ENCODE results near the gene RAE1. TPM values are rescaled to one million over a fixed set of nuclear protein-coding genes. Genes with fewer than 3 reads are reported as not detected.

The RAE1 gene
- total and polyA plus RNA-seq, 2 experiments from 2014 or later, result 35.4 to 43.3 TPM

DNA sequence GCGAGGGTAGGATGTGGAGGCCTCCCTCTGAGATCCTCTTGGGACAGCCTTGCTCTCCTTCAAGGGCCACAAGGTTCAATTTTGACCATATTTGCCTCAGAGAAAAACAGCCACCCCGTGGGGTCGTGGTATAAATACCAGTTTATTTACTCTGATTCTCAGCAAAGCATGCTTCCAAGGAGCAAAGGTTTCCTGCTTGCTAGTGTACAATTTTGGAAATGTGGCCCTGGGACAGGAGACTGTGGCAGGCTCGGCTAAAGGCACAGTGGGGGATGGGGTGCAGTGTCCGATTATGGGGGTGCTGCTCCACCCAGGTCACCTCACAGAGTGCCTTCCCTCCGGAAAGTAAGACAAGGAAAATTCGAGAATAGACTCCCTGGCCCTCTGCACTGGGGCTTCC lies 71.2 kb downstream of the RAE1 start:
- no peaks in the 10 kb centered on the region for H3K27me3 ChIP-seq (ENCODE audit: insufficient read depth)
- H3K36me3 ChIP-seq (ENCODE audit: insufficient read depth), result no peaks in the 10 kb centered on the region
- 0 out of 2 replicates have a peak, but pooled peaks cover 5% of the 10 kb centered on the region for H3K4me1 ChIP-seq (ENCODE audit: insufficient read depth)
- no peaks in the 10 kb centered on the region for H3F3A ChIP-seq (replicated peaks; ENCODE audit: low read depth)
- H4K20me1 ChIP-seq (replicated peaks; ENCODE audit: insufficient read depth), result no peaks in the 10 kb centered on the region
- H3K4me3 Mint-ChIP-seq, result no peak overlapping the region
- peaks cover 3% of the 10 kb centered on the region for H3K27me3 Mint-ChIP-seq (ENCODE audit: insufficient read depth, low read depth, poor library complexity)
- no peak overlapping the region for H3K4me3 ChIP-seq
- H3K9me2 ChIP-seq (ENCODE audit: insufficient read depth), result no peaks in the 10 kb centered on the region
- no peaks in the 10 kb centered on the region for H3K9me3 Mint-ChIP-seq
- TF ChIP-seq CREB1 (CRISPR knock-in tag; IDR thresholded peaks at IDR 0.05; ENCODE audit: low read depth) (no peak), ZNF114 (CRISPR knock-in tag; IDR thresholded peaks at IDR 0.05) (no peak), JUNB (IDR thresholded peaks at IDR 0.05; ENCODE audit: unreplicated experiment) (no peak), EZH2 (IDR thresholded peaks at IDR 0.05; ENCODE audit: low read depth, unreplicated experiment) (no peak), POLR2AphosphoS5 (IDR thresholded peaks at IDR 0.05; ENCODE audit: low read depth) (no peak)
- TF ChIP-seq, protein P1, sequence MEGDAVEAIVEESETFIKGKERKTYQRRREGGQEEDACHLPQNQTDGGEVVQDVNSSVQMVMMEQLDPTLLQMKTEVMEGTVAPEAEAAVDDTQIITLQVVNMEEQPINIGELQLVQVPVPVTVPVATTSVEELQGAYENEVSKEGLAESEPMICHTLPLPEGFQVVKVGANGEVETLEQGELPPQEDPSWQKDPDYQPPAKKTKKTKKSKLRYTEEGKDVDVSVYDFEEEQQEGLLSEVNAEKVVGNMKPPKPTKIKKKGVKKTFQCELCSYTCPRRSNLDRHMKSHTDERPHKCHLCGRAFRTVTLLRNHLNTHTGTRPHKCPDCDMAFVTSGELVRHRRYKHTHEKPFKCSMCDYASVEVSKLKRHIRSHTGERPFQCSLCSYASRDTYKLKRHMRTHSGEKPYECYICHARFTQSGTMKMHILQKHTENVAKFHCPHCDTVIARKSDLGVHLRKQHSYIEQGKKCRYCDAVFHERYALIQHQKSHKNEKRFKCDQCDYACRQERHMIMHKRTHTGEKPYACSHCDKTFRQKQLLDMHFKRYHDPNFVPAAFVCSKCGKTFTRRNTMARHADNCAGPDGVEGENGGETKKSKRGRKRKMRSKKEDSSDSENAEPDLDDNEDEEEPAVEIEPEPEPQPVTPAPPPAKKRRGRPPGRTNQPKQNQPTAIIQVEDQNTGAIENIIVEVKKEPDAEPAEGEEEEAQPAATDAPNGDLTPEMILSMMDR (conservative IDR thresholded peaks at IDR 0.05; ENCODE audit: low read depth in 2 of 2), result no peak
- TF ChIP-seq, protein P2, sequence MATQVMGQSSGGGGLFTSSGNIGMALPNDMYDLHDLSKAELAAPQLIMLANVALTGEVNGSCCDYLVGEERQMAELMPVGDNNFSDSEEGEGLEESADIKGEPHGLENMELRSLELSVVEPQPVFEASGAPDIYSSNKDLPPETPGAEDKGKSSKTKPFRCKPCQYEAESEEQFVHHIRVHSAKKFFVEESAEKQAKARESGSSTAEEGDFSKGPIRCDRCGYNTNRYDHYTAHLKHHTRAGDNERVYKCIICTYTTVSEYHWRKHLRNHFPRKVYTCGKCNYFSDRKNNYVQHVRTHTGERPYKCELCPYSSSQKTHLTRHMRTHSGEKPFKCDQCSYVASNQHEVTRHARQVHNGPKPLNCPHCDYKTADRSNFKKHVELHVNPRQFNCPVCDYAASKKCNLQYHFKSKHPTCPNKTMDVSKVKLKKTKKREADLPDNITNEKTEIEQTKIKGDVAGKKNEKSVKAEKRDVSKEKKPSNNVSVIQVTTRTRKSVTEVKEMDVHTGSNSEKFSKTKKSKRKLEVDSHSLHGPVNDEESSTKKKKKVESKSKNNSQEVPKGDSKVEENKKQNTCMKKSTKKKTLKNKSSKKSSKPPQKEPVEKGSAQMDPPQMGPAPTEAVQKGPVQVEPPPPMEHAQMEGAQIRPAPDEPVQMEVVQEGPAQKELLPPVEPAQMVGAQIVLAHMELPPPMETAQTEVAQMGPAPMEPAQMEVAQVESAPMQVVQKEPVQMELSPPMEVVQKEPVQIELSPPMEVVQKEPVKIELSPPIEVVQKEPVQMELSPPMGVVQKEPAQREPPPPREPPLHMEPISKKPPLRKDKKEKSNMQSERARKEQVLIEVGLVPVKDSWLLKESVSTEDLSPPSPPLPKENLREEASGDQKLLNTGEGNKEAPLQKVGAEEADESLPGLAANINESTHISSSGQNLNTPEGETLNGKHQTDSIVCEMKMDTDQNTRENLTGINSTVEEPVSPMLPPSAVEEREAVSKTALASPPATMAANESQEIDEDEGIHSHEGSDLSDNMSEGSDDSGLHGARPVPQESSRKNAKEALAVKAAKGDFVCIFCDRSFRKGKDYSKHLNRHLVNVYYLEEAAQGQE (IDR thresholded peaks at IDR 0.05; ENCODE audit: unreplicated experiment), result no peak
- ATAC-seq (no peak), DNase-seq (ENCODE audit: low spot score) (no peak)
- H3K27ac Mint-ChIP-seq, result no peak overlapping the region
- no peak overlapping the region for H3K4me2 ChIP-seq
- H3K36me3 Mint-ChIP-seq (ENCODE audit: low read depth), result no peaks in the 10 kb centered on the region
- no peak overlapping the region for H2AFZ ChIP-seq
- H3K27ac ChIP-seq (ENCODE audit: low read depth), result no peak overlapping the region
- H3K4me1 Mint-ChIP-seq, result peaks cover 12% of the 10 kb centered on the region
- no peaks in the 10 kb centered on the region for H3K79me2 ChIP-seq (replicated peaks; ENCODE audit: insufficient read depth)

DNA sequence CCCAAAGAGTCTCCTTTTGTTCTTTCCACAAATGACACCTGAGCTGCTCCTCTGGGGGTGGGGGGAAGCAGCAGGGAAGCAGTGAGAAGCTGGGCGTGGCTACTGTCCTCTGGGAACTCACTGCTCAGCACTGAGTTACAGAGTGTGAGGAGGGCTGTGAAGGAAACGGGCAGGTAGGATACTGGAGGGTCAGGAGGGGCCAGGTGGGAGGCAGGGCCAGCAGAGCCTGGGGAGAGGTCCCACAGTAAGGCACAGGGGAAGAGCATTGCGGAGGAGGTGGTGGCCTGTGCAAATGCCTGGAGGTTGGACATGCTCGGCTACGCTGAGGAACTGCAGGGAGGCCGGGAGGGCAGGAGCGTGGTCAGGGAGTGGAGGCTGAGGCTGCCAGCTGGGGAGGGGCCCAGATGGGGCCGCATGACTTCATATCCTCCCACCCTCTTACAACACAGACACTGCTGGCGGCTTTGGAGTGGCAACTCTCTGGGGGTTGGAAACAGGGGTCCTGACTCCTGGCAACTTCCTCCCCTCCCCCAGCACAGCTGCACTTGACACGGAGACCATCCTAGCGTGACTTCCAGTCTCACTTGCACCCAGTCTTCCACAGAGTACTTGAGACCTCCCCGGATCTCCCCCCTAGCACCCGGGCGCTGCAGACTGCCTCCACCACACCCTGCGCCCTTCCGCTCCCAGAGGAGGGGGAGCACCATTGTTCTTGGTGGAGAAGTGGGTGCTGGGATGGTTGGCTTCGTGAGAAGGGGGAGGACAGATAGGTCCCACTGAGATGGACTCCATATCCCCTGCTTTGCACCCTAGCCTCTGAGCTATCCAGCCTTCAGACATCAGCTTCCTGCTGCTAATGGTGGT lies 74.3 kb downstream of the RAE1 start:
- H3K4me3 Mint-ChIP-seq, result no peak overlapping the region; the same call in 2 of the 3 replicates
- H3K27me3 Mint-ChIP-seq (ENCODE audit: insufficient read depth, low read depth, poor library complexity), result peaks cover 6% of the 10 kb centered on the region
- Histone ChIP-seq H3K4me3 (no peak overlapping the region), H3K9me2 (ENCODE audit: insufficient read depth) (no peaks in the 10 kb centered on the region), H3K4me2 (no peak overlapping the region), H3K4me1 (ENCODE audit: insufficient read depth) (0 out of 2 replicates have a peak, but pooled peaks cover 5% of the 10 kb centered on the region), H3F3A (replicated peaks; ENCODE audit: low read depth) (no peaks in the 10 kb centered on the region), H2AFZ (peak overlapping the region; percentile 91), H3K27ac (ENCODE audit: low read depth) (no peak overlapping the region), H3K27me3 (ENCODE audit: insufficient read depth) (no peaks in the 10 kb centered on the region), H4K20me1 (replicated peaks; ENCODE audit: insufficient read depth) (no peaks in the 10 kb centered on the region), H3K36me3 (ENCODE audit: insufficient read depth) (no peaks in the 10 kb centered on the region), H3K79me2 (replicated peaks; ENCODE audit: insufficient read depth) (no peaks in the 10 kb centered on the region)
- ATAC-seq (peak; percentile 74), DNase-seq (ENCODE audit: low spot score) (no peak)
- H3K36me3 Mint-ChIP-seq (ENCODE audit: low read depth), result no peaks in the 10 kb centered on the region
- peak overlapping the region; percentile 57 for H3K27ac Mint-ChIP-seq
- peaks cover 17% of the 10 kb centered on the region for H3K4me1 Mint-ChIP-seq
- H3K9me3 Mint-ChIP-seq, result no peaks in the 10 kb centered on the region
- TF ChIP-seq EZH2 (IDR thresholded peaks at IDR 0.05; ENCODE audit: low read depth, unreplicated experiment) (no peak), POLR2AphosphoS5 (IDR thresholded peaks at IDR 0.05; ENCODE audit: low read depth) (no peak), JUNB (IDR thresholded peaks at IDR 0.05; ENCODE audit: unreplicated experiment) (no peak), NANOG (IDR thresholded peaks at IDR 0.05; ENCODE audit: borderline replicate concordance) (no peak), ZNF114 (CRISPR knock-in tag; IDR thresholded peaks at IDR 0.05) (no peak), ZNF331 (CRISPR knock-in tag; IDR thresholded peaks at IDR 0.05; ENCODE audit: low read depth) (no peak)
- TF ChIP-seq, protein P3, sequence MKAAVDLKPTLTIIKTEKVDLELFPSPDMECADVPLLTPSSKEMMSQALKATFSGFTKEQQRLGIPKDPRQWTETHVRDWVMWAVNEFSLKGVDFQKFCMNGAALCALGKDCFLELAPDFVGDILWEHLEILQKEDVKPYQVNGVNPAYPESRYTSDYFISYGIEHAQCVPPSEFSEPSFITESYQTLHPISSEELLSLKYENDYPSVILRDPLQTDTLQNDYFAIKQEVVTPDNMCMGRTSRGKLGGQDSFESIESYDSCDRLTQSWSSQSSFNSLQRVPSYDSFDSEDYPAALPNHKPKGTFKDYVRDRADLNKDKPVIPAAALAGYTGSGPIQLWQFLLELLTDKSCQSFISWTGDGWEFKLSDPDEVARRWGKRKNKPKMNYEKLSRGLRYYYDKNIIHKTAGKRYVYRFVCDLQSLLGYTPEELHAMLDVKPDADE (IDR thresholded peaks at IDR 0.05), result no peak
